ENCODE results near the gene RNF13. TPM values are rescaled to one million over a fixed set of nuclear protein-coding genes. Genes with fewer than 3 reads are reported as not detected.
A peak's percentile ranks its signal among the peaks of the same experiment; 100 is the strongest.

The RNF13 gene
- total and polyA plus RNA-seq, 3 donors from 2014 or later = 41.7 to 85.0 (median 81.8) TPM

DNA sequence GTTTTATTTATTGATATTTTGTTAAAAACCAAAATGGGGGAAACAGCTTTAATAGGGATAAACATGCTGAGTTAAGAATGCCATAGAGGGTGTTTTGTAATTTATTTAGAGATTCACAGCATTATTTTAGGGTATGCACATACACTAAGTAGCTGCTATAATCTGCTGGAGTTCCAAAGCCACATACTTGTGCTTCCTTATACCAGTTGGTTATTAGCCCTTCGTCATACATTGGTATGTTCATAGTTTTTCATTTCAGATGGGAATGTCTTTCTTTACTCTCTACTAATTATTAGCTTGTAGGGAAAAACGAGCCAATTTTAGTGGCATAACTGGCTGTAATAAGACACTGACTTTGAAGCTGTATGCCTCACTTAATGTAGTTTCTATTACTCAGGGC is 82.8 kb downstream of the RNF13 start:
- Histone ChIP-seq H3K4me1 (peaks cover 27% of the 10 kb centered on the region), H3K36me3 (ENCODE audit: low read depth, missing control alignments) (no peaks in the 10 kb centered on the region), H3K27ac (no peak overlapping the region), H3K9me3 (no peaks in the 10 kb centered on the region), H3K27me3 (no peaks in the 10 kb centered on the region), H3K4me3 (no peak overlapping the region)
- no peak for DNase-seq
- no peak for TF ChIP-seq CTCF (IDR thresholded peaks at IDR 0.05)
- TF ChIP-seq POLR2A (IDR thresholded peaks at IDR 0.05) = no peak
- WGBS, 2 donors = 89 to 92% methylated on average over 2 of the region's 2 CpGs
- intact Hi-C loops (cut with DNase I; ENCODE audit: low total_unique reads) = no loop called here

GRCh38 chr3:149898771-149899170 is 85.8 kb downstream of the RNF13 start:
- intact Hi-C loops (cut with DNase I; ENCODE audit: low total_unique reads) = no loop called here
- no peaks in the 10 kb centered on the region for H3K27me3 ChIP-seq

DNA sequence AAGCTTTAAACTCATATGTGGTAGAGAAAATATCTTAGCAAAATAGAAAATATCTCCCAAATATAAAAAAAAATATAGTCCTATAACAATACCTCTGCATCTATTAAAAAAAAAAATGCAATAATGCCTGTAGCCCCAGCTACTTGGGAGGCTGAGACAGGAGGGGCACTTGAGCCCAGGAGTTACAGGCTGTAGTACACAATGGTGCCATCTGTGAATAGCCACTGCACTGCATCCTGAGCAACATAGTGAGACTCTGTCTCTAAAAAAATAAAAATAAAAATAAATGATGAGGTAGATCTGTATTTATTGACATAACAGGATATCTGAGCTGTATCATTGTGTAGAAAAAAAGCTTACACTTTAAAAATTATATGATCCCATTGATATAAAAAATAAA is 87.3 kb downstream of the RNF13 start:
- no peak for DNase-seq
- H3K27me3 ChIP-seq = no peaks in the 10 kb centered on the region
- TF ChIP-seq POLR2A (IDR thresholded peaks at IDR 0.05) = no peak
- TF ChIP-seq CTCF (IDR thresholded peaks at IDR 0.05) = no peak
- intact Hi-C loops (cut with DNase I; ENCODE audit: low total_unique reads) = no loop called here
- H3K4me3 ChIP-seq = no peak overlapping the region
- peaks cover 20% of the 10 kb centered on the region for H3K4me1 ChIP-seq
- no peaks in the 10 kb centered on the region for H3K36me3 ChIP-seq (ENCODE audit: low read depth, missing control alignments)
- no peak overlapping the region for H3K27ac ChIP-seq
- H3K9me3 ChIP-seq = no peaks in the 10 kb centered on the region

More at GRCh38 chr3:149898771-149899170, 85.8 kb downstream of the RNF13 start:
- no peak for TF ChIP-seq POLR2A (IDR thresholded peaks at IDR 0.05)
- no peak for TF ChIP-seq CTCF (IDR thresholded peaks at IDR 0.05)
- Histone ChIP-seq H3K4me1 (peaks cover 25% of the 10 kb centered on the region), H3K27ac (peak overlapping the region; percentile 16 to 46), H3K4me3 (no peak overlapping the region), H3K9me3 (no peaks in the 10 kb centered on the region), H3K36me3 (ENCODE audit: low read depth, missing control alignments) (no peaks in the 10 kb centered on the region)
- WGBS, 2 donors = 35 to 38% methylated on average over 2 of the region's 2 CpGs
- DNase-seq = peak; percentile 33

- Histone ChIP-seq H3K27me3 (no peaks in the 10 kb centered on the region), H3K27ac (no peak overlapping the region), H3K4me3 (no peak overlapping the region), H3K4me1 (peaks cover 20% of the 10 kb centered on the region), H3K9me3 (no peaks in the 10 kb centered on the region), H3K36me3 (ENCODE audit: low read depth, missing control alignments) (no peaks in the 10 kb centered on the region)
- intact Hi-C loops (cut with DNase I; ENCODE audit: low total_unique reads) = no loop called here
- TF ChIP-seq CTCF (IDR thresholded peaks at IDR 0.05) (no peak), POLR2A (IDR thresholded peaks at IDR 0.05) (no peak)
- DNase-seq = no peak
Observed at GRCh38 chr3:149901770-149902169, 88.8 kb downstream of the RNF13 start.

- H3K4me3 ChIP-seq = no peak overlapping the region
- H3K36me3 ChIP-seq (ENCODE audit: low read depth, missing control alignments) = no peaks in the 10 kb centered on the region
Observed at GRCh38 chr3:149902498-149903139, 89.6 kb downstream of the RNF13 start.

More at GRCh38 chr3:149902498-149903139, 89.6 kb downstream of the RNF13 start:
- TF ChIP-seq POLR2A (IDR thresholded peaks at IDR 0.05) (no peak), CTCF (IDR thresholded peaks at IDR 0.05) (peak in 1 of 3 experiments; percentile 35)
- Histone ChIP-seq H3K27me3 (no peaks in the 10 kb centered on the region), H3K27ac (peak overlapping the region in 1 of 2 donors; percentile 23), H3K4me1 (peaks cover 20% of the 10 kb centered on the region), H3K9me3 (no peaks in the 10 kb centered on the region)
- no peak for DNase-seq
- intact Hi-C loops (cut with DNase I; ENCODE audit: low total_unique reads) = no loop called here
- 63 to 68% methylated on average over 3 of the region's 3 CpGs for WGBS, 2 donors
